ELR (cell line): ENCODE results near the gene YBX2.
"Not testable (repeated sequence)": the region's sequence is repeated elsewhere in the genome, so short reads cannot be mapped to it uniquely, and the experiment has no call there.

Experiments used
- DNase-seq: peaks from one replicate; pipeline ENCODE4 v3.0.0-alpha.2; 2015; ENCODE audit warnings: low read depth

YBX2 gene

DNA sequence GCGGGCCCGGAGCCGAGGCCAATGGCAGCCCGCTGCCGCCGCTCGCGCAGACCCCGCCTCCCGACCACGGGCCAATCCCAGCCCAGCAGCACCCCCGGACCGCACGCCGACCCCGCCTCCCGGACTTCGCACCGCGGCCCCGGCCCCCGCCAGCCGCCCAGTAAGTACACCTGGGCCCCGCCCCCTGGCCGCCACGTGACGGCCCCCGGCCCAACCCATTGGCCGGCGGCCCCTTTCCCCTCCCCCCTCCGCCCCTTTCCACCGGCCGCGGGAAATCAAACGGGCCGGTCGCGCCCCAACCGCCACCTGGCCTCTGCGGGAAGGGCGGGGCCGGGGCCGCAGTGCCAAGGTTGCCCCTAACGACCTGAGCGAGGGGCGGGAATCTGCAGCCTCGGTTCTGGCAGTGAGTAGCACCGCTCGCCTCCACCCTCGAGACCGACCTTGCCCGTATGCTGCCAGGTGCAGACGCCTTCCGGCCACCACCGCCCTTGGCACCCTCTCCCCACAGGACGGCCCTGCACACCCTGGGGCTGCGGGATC, at the start of gene YBX2:
TSS of gene YBX2 (minus strand) at position 26 of the 540 bp plus-strand sequence. CDS start 139 bp downstream, outside the sequence.
- DNase-seq = peak; percentile 35

DNA sequence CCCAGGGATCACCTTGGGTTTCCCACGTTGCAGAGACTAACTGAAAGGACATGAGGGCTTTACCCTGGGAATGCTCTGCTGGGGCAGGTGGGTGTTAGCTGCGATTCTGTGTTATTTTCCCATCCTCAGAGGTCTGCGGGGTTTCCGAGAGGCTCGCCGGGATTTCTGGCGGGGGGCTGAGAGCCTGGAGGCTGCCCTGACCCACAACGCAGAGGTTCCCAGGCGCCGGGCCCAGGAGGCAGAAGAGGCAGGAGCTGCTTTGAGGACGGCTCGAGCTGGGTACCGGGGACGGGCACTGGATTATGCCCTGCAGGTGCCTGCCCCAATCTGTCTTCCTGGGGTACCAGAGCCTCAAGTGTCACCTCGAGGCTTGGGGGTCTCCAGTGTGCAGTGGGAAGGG, 48.8 kb upstream of the YBX2 start:
- no peak for DNase-seq

DNA sequence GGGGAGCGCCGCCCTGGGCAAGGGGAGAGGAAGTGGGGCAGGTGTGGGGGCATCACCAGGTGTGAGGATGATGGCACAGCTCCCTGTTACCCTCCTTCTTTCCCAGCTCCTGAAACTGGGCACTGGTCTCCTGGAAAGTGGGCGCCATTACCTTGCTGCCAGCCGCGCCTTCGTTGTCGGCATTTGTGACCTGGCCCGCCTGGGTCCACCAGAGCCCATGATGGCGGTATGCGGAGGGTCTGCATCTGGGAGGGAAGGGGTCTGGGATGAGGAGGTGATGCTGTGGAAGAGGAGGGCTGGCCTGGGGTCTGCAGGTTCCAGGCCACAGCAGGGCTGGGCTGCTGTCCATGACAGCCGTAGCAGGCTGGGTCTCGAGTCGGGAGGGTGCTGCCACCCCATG, 47.4 kb upstream of the YBX2 start:
- DNase-seq = no peak

DNA sequence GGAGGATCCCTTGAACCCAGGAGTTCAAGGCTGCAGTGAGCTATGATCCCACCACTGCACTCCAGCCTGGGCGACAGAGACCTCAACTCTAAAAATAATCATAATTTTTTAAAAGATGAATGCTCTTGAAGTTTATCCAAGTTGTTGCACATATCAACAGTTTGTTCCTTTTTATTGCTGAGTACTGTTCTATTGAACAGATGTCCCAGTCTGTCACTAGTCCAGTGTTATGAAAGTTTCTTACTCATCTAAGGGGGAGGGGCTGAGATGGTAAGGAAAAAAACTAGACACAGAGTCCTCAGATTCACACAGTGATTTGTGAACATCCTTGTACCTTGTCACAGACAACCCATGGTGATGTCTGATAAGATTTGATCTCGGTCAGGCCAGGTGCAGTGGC, 45.7 kb upstream of the YBX2 start:
- DNase-seq = peak; percentile 34

DNA sequence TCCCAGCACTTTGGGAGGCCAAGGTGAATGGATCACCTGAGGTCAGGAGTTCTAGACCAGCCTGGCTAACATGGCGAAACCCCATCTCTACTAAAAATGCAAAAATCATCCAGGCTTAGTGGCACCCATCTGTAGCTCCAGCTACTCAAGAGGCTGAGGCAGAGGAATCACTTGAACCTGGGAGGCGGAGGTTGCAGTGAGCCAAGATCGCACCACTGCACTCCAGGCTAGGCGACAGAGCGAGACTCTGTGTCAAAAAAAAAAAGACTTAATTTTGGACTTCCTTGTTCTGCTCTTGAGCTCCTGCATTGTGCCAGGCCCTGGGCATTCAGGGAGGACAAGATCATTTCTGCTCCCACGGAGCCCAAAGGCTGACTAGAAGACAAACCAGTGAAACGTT, 43.2 kb upstream of the YBX2 start:
- not testable (repeated sequence) for DNase-seq

DNA sequence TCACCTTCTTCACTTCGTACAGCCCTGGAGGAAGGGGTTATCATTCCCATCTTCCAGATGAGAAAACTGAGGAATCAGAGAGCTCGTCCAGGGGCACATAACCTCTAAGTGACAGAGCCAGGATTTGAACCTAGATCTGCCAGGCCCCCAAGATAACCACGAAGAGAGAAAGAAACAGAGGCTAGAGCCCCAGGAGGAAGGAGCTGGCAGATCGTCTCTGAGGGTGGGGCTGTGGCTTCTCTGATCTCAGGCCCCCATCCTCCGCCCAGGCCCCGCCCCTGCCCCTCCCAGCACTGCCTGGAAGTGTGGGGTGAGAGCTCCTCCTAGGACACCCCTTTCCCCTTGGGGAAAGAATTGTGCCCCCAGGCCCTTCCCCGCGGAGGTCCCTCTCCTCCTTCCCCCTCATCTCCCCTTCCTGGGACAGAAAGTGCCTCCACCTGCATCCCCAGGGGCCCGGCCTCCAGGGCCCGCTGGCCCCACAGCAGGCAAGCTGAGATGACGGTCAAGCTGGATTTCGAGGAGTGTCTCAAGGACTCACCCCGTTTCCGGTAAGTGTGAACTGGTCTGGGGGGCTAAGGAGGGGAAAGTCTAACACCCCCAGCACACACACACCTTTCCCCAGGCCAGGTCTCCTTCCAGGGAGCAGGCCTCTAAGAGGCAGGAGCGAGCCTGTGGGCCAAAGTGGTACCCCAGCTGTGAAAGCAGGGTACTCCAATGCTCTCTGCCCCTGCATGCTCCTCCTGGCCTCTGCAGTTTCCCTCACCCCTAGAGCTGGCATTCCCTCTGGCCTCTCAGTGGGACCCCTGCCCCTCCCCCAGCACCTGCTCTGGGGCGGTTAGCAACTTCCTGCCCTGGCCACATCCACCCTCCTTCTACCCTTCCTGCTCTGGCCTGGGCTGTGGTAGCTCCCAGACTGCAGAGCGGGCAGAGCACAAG, 42.1 kb upstream of the YBX2 start, which contains the start of gene ACAP1:
TSS of gene ACAP1 (plus strand) at position 290 of the 936 bp plus-strand sequence. CDS start at position 496, 206 bp downstream.
- DNase-seq = no peak

DNA sequence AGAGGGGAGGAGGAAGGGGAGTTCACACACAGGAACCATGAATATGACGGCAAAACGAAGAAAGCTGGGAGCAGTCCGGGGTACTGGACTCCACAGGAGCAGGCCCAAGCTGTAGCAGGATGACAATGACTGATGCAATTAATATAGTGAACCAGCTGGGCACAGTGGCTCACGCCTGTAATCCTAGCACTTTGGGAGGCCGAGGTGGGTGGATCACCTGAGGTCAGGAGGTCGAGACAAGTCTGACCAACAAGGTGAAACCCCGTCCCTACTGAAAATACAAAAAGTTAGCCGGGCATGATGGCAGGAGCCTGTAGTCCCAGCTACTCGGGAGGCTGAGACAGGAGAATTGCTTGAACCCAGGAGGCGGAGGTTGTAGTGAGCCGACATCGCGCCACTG, 41.3 kb upstream of the YBX2 start:
- not testable (repeated sequence) for DNase-seq

DNA sequence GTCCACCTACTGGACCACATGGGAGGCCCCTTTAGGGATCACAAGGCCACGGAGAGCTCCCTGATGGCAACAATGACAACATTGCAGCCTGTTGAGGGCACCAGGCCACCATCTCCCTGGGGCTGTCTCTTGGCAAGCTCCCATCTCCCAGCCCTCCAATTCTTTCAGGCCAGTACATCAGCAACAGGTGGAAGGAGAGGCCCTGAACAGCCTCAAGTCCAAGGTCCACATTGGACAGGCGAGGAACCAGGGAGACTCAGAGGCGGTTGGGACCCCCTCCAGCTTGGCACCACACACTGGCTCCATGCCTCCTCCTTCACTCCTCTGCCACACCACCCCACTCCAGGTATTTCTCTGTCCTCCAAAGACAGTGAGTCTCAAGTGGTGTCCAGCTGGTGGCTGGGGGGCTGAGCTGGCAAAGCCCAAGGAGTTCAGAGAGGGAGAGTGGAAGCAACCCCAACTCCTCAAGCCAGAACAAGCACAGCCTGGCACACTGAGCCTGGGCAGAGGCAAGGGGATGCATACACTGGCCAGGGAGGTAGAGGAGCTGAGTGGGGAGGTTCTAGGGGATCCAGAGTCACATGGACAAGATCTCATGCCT, 40.6 kb upstream of the YBX2 start:
- DNase-seq = no peak

DNA sequence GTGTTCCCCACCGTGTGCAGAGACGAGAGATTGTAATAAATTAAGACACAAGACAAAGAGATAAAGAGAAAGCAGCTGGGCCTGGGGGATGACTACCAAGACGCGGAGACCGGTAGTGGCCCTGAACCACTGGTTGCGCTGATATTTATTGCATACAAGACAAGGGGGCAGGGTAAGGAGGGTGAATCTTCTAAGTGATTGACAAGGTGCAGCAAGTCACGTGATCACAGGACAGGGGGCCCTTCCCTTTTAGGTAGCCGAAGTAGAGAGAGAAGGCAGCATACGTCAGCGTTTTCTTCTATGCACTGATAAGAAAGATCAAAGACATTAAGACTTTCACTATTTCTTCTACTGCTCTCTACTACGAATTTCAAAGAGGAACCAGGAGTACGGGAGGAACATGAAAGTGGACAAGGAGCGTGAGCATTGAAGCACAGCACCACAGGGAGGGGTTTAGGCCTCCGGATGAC, 38.2 kb upstream of the YBX2 start:
- not testable (repeated sequence) for DNase-seq

DNA sequence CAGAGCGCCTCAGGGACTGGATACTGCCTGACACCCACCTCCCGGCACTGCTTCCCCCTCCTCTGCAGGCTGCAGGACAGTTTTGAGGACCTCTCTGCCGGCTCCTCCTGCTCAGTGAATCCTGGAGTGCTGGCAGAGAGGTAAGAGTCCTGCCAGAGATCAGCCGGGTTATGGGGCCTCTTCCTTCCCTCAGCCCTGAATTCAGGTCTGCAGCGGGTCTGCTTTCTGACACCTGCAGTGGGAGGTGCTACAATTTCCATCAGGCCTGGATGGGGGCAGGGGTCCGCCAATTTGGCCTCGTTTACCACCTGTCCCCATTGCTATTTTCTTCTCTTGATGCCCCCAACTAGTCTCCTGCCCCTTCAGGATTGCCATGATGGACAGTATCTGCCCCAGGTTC, 37.7 kb upstream of the YBX2 start:
- no peak for DNase-seq

DNA sequence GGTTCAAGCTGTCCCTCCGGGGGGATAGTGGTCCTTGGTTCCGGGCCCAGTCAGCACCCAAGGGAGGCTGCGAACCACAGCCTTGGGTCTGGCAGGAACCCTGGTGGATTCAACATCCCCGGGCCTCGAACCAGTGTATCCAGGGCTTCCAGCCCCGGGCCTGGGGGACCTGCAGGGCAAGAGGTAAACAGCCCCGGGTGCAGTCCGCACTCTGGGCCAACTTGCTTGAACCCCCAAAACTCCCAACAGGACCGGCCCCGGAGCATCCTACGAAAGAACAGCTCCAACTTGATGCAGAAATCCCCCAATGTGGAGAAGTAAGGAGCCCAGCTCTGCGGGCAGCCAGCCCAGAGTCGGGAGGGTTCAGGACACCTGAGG, 36.2 kb upstream of the YBX2 start:
- no peak for DNase-seq

DNA sequence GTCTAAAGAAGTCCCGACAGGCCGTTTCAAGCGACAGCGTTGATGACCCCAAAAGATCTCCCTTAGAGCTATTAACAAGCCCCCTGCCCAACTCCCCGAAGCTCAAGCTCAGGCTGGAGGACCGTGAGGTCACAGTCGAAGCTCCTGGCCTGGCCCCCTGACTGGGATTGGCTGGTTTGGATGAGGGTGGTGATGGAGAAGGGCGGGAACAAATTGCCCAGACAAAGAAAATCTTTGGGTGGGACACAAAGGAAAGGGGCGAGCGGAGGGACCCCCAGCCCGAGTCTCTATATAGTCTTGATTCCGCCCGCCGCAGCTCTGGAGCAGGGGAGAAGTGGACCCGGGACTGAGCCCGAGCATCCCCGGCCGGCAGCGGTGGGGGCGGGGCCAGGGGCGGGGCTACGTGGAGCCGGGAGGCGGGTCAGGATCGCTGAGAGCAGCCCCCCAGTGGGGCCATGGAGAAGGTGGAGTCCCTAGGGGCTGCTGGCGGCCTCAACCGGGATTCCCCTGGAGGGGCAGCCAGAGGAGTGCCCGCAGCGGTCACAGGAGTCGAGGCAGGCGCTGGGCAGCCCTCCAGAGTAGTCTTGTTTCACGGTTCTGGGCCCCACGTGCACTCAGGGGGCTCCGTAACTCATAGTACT, 35.7 kb upstream of the YBX2 start:
- peak; percentile 87 for DNase-seq

DNA sequence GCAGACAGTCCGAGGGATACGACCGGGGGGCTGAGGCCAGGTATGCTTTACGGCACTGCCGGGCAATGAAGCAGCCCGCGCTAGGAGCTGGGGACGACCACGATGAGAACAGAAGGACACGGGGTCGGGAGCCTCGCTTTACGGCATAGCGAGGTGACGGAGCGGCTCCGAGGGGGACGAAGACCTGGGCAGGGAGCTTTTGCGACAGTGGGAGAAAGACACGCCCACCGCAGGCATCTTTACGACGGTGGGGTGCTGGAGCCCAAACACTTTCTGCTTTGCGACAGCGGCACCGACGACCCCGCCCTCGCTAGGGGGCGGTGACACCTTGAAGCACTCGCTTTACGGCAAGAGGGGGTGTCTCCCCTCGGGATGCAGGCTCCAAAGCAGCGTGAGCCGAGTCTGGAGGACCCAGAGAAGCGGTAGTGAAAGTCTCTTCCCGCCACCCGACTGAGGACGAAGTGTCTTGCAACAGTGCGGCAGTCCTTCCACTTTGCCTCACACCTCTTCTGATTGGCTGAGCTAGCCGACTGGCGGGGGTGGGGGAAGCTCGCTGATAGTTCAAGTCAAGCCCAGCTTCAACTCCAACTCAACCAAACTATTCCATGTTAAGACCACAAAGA, 35.0 kb upstream of the YBX2 start:
- peak; percentile 99 for DNase-seq

DNA sequence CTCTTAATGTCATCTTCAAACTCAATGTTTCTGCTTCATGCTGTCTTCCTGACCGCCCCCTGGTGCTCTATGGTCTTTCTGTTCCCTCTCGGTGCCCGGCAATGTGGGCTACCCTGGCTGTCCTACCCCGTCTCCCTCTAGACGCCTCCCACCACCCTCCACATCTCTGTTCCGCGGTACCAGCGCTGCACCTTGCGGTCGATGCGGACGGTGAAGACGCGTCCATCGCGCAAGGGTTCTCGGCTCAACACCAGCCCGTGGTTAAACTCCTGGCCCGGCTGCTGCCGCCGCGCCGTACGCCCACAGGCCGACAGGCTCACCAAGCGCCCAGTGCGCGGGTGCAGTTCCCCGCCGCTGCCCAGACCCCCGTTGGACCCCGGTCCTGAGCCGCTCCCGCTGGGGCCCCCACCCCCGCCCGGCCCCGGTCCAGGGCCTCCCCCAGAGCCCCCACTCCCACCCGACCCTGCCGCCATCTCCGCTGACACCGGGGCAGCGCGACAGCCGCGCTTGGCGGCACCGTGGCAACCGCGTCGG, 34.5 kb upstream of the YBX2 start, which contains the start of gene NEURL4:
TSS of gene NEURL4 (minus strand) at position 496 of the 534 bp plus-strand sequence. CDS start at position 473, 23 bp downstream.
- peak; percentile 58 for DNase-seq

DNA sequence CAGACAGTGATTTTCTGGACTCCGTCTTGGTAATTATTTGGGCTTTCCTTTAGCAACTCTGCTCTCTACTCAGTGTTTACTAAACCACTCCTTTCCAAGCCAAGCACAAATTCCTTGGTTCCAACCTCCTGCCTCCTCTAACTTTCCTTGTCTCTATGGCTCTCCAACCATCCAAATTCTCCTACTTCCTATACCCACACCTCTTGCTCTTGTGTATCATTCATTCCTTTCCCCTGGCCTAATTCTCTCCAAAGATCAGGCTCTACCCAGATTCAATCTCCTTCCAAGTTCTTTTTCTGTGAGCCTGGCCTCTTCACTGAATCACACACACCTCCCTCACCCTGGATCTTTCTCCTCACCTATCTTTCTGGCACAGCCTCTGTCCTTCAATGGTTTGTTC, 33.6 kb upstream of the YBX2 start:
- DNase-seq = no peak

DNA sequence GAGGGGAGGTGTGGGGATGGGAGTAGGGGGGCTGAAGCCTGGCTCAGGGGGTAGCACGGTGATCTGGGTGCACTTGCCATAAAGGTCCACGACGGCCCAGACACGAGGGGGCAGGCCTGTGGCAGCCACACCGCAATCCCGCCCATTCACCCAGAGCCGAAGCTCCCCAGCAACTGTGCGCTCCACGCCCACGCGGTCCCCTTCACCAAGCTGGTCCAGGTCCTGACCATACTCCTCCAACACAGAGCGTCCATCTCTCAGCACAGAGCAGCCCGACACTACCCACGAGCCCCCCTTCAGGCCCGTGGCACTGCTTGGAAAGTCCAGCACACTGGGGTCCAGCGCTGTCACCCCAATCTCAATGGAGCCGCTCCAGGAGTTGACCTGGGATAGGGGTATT, 33.1 kb upstream of the YBX2 start:
- no peak for DNase-seq

DNA sequence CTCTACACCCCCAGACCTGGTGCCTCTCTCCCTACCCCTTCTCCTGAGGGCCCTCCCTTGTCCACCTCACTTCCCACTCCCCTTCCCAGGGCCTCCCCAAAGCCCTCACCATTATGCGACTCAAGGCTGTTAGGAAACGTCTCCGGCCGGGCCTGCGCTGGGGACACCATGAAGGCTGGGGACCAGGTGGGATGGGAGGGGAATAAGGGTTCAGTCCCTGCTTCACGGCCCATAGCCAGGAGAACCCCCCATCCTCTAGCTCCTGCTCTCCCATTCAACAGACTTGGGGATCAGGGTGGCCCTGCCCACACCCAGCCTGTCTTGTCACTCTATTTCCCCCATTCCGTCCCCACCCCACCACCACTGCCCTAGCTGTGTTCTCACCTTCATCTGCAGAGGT, 32.6 kb upstream of the YBX2 start:
- no peak for DNase-seq

DNA sequence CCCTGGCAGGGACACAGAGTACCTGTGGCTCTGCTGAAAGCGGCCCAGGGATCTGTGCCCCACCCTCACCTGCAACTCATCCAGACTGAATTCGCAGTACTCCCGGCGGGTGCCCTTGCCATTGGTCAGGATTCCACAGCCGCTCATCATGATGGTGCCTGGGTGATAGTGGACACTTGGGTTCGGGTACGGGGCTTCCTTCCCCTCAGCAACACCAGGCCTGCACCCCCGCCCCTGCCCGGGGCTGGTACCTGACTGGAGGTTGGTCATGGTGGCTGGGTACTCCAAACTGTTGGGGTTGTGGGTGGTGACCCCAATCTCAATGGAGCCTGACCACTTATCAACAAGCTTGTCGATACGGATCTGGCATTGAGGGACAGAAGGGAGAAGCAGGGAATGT, 31.7 kb upstream of the YBX2 start:
- DNase-seq = no peak

DNA sequence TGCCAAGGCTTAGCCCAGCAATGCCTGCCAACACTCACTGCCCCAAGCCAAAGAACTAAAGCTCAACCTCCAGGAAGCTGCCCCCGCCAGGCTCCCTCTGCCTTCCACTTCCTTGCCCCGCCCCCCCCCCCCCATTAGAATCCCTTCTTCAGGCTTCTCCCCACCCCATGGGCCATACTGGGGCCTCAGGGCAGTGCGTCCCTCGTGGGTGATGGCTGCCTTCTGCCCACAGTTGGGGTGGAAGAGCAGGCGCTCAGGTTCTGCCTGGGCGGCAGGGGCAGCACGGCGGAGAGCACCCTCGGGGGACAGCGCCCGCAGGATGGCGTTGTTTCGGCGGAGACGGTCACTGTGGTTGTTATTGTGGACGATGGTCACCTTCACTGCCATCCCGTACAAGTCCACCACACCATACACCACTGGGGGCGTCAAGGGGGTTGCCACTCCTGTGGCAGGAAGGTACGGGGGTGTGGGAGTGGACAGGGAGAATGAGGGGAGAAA, 30.6 kb upstream of the YBX2 start:
- DNase-seq = no peak

DNA sequence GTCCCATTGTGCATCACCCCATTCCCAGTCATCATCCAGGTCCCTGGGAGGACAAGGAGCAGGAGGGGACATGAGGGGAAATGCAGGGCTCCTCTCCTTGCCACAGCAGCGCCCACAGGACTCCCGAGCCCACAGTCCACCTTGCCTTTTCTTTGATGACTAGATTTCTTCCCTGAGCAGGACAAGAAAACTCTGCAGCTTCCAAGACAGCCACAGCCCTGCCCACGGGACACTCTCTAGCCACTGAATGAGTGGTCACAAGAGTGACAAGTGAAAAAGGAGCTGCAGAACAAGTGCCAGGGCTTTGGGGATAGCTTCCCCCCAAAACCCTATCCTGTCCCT, 30.0 kb upstream of the YBX2 start:
- no peak for DNase-seq

DNA sequence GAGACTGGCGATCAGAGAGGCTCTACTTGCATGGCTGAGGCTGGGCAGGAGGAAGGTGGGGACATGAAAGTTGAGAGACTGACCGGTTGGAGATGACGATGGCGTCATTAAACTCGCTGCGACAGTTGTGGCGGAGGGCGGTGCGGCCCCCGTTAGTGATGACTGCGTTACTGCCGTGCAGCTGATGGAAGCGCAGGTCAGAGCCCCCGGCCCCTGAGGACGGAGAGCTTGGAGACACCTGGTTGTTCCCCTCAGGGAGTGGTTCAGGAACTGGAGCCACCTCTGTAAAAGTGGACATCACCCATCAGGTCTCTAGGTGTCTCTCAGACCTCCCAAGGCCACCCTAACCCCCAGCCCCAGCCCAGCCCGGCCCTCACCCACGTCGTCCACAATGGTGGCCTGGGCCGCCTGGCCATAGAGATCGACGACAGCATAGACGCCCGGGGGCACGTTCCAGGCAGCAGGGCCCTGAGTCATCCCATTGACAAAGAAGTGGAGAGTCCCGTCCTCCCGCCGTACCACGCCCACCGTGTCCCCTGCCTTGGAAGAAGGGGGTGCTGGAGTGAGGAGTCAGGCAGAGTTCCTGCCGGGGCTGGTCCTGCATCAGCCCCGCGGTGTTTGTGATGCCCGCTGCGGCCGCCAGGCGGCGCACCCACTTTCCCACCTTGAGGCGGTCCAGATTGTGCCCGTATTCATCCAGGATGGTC, 29.4 kb upstream of the YBX2 start:
- DNase-seq = peak; percentile 69
